BJ (cell line): ENCODE data around the gene SND1. TPM values are rescaled to one million over a fixed set of nuclear protein-coding genes. Genes with fewer than 3 reads are reported as not detected.

Source experiments
- CTCF ChIA-PET: fragments of 350-600 bp; formaldehyde crosslinking; extraction: SDS; loops from one replicate; lab custom pipeline; 2021; ENCODE audit warnings: antibody characterized with exemption, inconsistent platforms; lab: Yijun Ruan, JAX
- POLR2A ChIA-PET: fragments of 300-600 bp; sonication (Branson Sonifier 250); formaldehyde crosslinking; extraction: SDS; loops from one replicate; lab custom pipeline; 2021; ENCODE audit warnings: antibody characterized with exemption; lab: Charles Lee
- DNase-seq: peaks from one replicate; pipeline ENCODE4 v3.0.0-alpha.2; 2011; ENCODE audit warnings: low read depth
- H3K27me3 ChIP-seq: 2 replicates; pipeline ENCODE4 v1.6.0; 2011; ENCODE audit warnings: low read length; ENCODE audit not compliant: control insufficient read depth, insufficient read depth
- H3K36me3 ChIP-seq: 2 replicates; pipeline ENCODE4 v1.5.1; 2011; ENCODE audit warnings: low read length; ENCODE audit not compliant: control insufficient read depth, insufficient read depth
- H3K4me3 ChIP-seq: 2 replicates; pipeline ENCODE4 v1.5.1; 2011; ENCODE audit warnings: low read depth, mild to moderate bottlenecking, control low read depth, low read length
- polyA plus RNA-seq: library from polyadenylated mRNA; depleted of rRNA; stranded (reverse); fragments of >200 nt; gene quantifications from 2 replicates; pipeline ENCODE4 v1.2.3, GENCODE V29; 2011
- TF ChIP-seq, protein P1 (sequence below): IDR thresholded peaks from 2 replicates; pipeline ENCODE4 v1.5.1; 2011; ENCODE audit warnings: low read depth, mild to moderate bottlenecking, control low read depth, inconsistent platforms, low read length, moderate library complexity; ENCODE audit not compliant: insufficient read depth

Gene SND1
- polyA plus RNA-seq, 1 experiment = 203 TPM

DNA sequence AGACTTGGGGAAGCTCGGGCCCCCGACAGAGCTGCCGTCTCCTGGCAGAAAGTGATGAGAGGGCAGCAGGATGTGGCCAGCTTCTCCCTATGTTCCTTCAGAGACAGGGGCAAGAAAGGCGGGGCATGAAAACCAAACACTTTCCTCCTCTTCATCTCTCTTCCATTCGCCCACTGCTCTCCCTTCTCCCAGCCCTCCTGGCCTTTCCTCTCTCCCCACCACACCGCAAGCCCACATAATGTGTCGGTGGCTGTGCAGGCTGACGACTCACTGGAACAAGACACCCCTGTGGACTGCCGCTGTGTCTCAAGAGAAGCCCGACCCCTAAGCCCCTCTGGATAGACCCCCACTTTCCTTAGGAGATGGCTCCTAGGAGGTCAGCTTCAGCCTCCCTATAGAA, 438.5 kb downstream of the SND1 start:
- peaks cover 45% of the 10 kb centered on the region for H3K36me3 ChIP-seq
- H3K4me3 ChIP-seq = no peak overlapping the region
- ChIA-PET CTCF (interaction anchor here (1.1 to 1.5 kb wide), 2 partner anchors 11 to 119 kb away, joined by 3 to 4 read pairs; no protein-coding TSS in a partner anchor), POLR2A (no interaction called here)
- no peak for DNase-seq
- TF ChIP-seq, protein P1, sequence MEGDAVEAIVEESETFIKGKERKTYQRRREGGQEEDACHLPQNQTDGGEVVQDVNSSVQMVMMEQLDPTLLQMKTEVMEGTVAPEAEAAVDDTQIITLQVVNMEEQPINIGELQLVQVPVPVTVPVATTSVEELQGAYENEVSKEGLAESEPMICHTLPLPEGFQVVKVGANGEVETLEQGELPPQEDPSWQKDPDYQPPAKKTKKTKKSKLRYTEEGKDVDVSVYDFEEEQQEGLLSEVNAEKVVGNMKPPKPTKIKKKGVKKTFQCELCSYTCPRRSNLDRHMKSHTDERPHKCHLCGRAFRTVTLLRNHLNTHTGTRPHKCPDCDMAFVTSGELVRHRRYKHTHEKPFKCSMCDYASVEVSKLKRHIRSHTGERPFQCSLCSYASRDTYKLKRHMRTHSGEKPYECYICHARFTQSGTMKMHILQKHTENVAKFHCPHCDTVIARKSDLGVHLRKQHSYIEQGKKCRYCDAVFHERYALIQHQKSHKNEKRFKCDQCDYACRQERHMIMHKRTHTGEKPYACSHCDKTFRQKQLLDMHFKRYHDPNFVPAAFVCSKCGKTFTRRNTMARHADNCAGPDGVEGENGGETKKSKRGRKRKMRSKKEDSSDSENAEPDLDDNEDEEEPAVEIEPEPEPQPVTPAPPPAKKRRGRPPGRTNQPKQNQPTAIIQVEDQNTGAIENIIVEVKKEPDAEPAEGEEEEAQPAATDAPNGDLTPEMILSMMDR = no peak
- no peaks in the 10 kb centered on the region for H3K27me3 ChIP-seq

DNA sequence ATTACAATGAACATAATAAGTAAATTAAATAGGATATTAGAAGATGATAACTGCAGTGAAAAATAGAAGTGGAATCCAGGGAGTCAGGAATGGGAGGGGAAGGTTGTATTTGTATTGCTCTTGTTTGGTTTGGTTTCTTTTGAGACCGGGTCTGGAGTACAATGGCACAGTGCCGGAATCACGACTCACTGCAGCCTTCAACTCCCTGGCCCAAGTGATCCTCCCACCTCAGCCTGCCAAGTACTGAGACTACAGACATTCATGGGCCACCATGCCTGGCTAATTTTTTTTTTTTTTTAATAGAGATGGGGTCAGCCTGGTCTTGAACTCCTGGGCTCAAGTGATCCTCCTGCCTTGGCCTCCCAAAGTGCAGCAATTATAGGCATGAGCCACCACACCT, 439.1 kb downstream of the SND1 start:
- TF ChIP-seq, protein P1 = no peak
- Histone ChIP-seq H3K27me3 (no peaks in the 10 kb centered on the region), H3K36me3 (peaks cover 42% of the 10 kb centered on the region), H3K4me3 (no peak overlapping the region)
- POLR2A ChIA-PET = no interaction called here
- CTCF ChIA-PET = interaction anchor here (1.1 kb wide), 1 partner anchor 10 kb away, joined by 3 read pairs; no protein-coding TSS in a partner anchor
- no peak for DNase-seq

DNA sequence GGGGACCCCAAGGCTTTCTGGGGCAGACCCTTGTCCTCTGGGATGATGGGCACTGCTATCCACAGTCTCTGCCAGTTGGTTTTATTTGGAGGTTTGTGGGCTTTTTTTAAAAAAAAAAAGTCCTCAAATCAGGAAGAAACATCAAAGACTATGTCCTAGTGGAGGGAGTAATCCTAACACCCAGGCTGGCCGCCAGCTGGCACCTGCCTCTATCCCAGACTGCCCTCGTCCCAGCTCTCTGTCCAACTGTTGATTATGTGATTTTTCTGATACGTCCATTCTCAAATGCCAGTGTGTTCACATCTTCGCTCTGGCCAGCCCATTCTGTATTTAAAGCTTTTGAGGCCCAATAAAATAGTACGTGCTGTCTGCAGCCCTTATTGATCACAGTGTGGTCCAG, 440.2 kb downstream of the SND1 start:
- ChIA-PET CTCF (no interaction called here), POLR2A (no interaction called here)
- DNase-seq = no peak
- H3K36me3 ChIP-seq = peaks cover 39% of the 10 kb centered on the region
- no peaks in the 10 kb centered on the region for H3K27me3 ChIP-seq
- TF ChIP-seq, protein P1 = no peak
- no peak overlapping the region for H3K4me3 ChIP-seq

DNA sequence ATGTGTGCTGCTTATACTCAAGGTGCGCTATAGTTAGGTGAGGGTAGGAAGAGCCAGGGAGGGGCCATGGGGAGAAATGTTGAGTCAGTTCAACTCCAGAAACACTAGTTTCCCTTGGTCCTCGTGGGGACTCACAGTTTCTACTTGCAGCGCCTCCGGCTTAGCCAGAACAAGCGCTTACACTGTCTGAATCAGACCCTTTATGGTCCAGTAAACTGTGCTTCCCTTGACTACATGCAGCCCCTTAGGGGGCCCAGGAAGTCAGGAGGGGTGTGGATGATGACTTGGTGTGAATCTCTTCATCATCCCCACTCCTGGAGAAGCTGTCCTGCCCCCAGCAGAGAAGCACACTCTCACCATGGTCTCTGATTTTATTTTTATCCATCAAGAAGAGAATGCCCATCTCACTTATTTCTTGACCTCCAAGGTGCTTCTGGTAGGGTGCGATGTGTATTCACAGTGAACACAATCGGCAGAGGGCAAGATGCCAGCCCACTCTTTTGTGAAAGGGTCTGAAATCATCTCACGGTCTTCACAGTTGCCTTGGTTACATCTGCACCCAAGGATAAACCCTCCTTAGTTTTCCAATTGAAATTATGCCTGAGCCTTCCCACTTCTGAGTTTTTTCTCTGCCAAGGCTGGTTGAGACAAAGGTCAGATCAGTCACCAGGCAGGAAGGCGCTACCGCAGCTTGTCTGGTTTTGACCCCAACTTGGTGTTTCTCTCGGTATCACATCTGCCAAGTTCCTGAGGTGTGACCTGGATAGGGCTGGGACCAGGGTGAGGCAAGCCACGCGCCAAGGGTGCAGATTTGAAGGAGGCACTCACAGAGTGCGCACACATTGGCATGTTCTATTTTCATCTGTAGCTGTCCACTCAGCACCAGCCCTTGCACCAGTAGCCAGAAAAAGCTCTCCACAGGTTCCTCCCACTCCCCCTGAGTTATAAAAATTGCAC, 441.9 kb downstream of the SND1 start:
- H3K36me3 ChIP-seq = peaks cover 36% of the 10 kb centered on the region
- no peak overlapping the region for H3K4me3 ChIP-seq
- ChIA-PET CTCF (interaction anchor here (1.6 kb wide), 1 partner anchor 42 kb away, joined by 3 read pairs; no protein-coding TSS in a partner anchor), POLR2A (no interaction called here)
- DNase-seq = no peak
- TF ChIP-seq, protein P1 = no peak
- H3K27me3 ChIP-seq = no peaks in the 10 kb centered on the region

DNA sequence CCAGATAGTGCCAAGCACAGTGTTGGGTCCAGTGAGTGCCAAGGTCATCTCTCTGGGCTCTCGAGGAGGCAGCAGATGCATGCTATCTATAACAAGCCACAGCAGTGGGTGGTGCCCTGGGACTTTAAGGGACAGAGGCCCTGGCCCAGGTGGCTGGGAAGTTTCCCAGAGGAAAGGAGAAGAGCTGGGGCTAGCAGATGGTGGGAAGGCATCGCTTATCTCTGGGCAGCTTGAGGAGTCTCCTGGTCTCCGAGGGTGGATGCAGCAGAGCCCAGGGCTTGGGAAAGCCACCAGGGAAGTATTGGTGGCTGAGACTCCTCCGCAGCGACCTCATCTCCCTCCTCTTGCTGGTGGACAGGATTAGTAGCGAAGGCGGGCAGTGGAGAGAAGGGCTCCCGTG, 442.7 kb downstream of the SND1 start:
- TF ChIP-seq, protein P1 = no peak
- no peak overlapping the region for H3K4me3 ChIP-seq
- ChIA-PET POLR2A (no interaction called here), CTCF (interaction anchor here (0.6 kb wide), 1 partner anchor 670 kb away, joined by 4 read pairs; no protein-coding TSS in a partner anchor)
- H3K36me3 ChIP-seq = peaks cover 32% of the 10 kb centered on the region
- DNase-seq = no peak
- no peaks in the 10 kb centered on the region for H3K27me3 ChIP-seq
